Mucosa of descending colon (tissue), 3 donors: ENCODE measurements around the gene ZBTB25. TPM values are rescaled to one million over a fixed set of nuclear protein-coding genes. Genes with fewer than 3 reads are reported as not detected.
A peak's percentile ranks its signal among the peaks of the same experiment; 100 is the strongest.

Experiments
- ATAC-seq: fragments of 200-7000 bp; cut with Tn5 transposase; one replicate; pipeline ENCODE4 v1.9.1; 2020; ENCODE audit warnings: mild to moderate bottlenecking, moderate library complexity
- DNase-seq, 3 donors: peaks; one replicate each; pipeline ENCODE4 v3.0.0-alpha.2; 2020
- H3K36me3 ChIP-seq: fragments of 200-600 bp; one replicate; pipeline ENCODE4 v1.8.0; 2021; ENCODE audit warnings: low read depth, mild to moderate bottlenecking
- H3K4me1 ChIP-seq: fragments of 200-600 bp; one replicate; pipeline ENCODE4 v1.8.0; 2021; ENCODE audit warnings: low read depth, mild to moderate bottlenecking
- H3K4me3 ChIP-seq: fragments of 200-600 bp; one replicate; pipeline ENCODE4 v1.8.0; 2021; ENCODE audit warnings: mild to moderate bottlenecking
- H3K9me3 ChIP-seq: fragments of 200-600 bp; one replicate; pipeline ENCODE4 v1.8.0; 2021; ENCODE audit warnings: mild to moderate bottlenecking
- intact Hi-C, 2 donors: fragments of 100-400 bp; cut with DNase I in 1 of 2; cut with micrococcal nuclease in 1 of 2; formaldehyde crosslinking; loops; one replicate each; pipeline versions ENCODE4 v1.11.0 to v1.11.1; 2022; cut with DNase I, micrococcal nuclease
- total RNA-seq, 3 donors: library from RNA; stranded (reverse); fragmentation: NEBNext Ultra II Directional in 2 of 3; extraction: Animal tissue kit (Norgen Biotek cat#: 25700) in 2 of 3; gene quantifications; one replicate each; pipeline versions ENCODE4 v1.2.1 to v1.2.4, GENCODE V29; 2021 to 2023
- TF ChIP-seq, protein P1 (sequence below): fragments of 200-600 bp; IDR thresholded peaks from one replicate; pipeline ENCODE4 v1.8.0; 2022; ENCODE audit warnings: antibody characterized with exemption, mild to moderate bottlenecking
- donor health status: DM: no; HTN: no; CAD: no; lungs with moderate emphysema.
- donor health status: DM: no; HTN: no; CAD: no.
- donor health status: DM: no; HTN: yes; CAD: no.

Gene ZBTB25
- total RNA-seq, 3 donors from 2014 or later: 6.1 to 14.4 (median 7.2) TPM

GRCh38 chr14:64464651-64465050 lies 39.0 kb downstream of the ZBTB25 start:
- DNase-seq (peak in 1 of 3 donors; percentile 22), ATAC-seq (peak; percentile 42)
- peaks cover 15% of the 10 kb centered on the region for H3K4me1 ChIP-seq
- no peaks in the 10 kb centered on the region for H3K36me3 ChIP-seq
- peak overlapping the region; percentile 44 for H3K4me3 ChIP-seq
- intact Hi-C loops: no loop called here
- TF ChIP-seq, protein P1, sequence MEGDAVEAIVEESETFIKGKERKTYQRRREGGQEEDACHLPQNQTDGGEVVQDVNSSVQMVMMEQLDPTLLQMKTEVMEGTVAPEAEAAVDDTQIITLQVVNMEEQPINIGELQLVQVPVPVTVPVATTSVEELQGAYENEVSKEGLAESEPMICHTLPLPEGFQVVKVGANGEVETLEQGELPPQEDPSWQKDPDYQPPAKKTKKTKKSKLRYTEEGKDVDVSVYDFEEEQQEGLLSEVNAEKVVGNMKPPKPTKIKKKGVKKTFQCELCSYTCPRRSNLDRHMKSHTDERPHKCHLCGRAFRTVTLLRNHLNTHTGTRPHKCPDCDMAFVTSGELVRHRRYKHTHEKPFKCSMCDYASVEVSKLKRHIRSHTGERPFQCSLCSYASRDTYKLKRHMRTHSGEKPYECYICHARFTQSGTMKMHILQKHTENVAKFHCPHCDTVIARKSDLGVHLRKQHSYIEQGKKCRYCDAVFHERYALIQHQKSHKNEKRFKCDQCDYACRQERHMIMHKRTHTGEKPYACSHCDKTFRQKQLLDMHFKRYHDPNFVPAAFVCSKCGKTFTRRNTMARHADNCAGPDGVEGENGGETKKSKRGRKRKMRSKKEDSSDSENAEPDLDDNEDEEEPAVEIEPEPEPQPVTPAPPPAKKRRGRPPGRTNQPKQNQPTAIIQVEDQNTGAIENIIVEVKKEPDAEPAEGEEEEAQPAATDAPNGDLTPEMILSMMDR: no peak
- H3K9me3 ChIP-seq: no peaks in the 10 kb centered on the region

DNA sequence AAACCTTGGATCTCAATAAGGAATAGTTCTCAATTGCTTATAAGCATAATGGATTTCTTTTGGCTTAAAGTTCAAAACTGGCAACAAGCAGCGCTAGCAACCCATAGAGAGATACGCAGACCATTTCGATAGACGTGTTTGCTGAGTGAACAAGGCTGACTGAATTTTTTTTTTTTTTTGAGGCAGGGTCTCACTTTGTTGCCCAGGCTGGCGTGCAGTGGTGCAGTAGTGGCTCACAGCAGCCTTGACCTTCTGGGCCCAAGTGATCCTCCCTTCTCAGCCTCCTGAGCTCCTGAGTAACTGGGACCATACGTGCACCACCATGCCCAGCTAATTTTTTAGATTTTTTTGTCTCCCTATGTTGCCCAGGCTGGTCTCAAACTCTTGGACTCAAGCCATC lies 39.8 kb downstream of the ZBTB25 start:
- intact Hi-C loops: no loop called here
- no peak for DNase-seq
- no peak overlapping the region for H3K4me3 ChIP-seq
- no peaks in the 10 kb centered on the region for H3K36me3 ChIP-seq
- no peaks in the 10 kb centered on the region for H3K9me3 ChIP-seq
- ATAC-seq: no peak
- peaks cover 15% of the 10 kb centered on the region for H3K4me1 ChIP-seq
- TF ChIP-seq, protein P1: no peak

DNA sequence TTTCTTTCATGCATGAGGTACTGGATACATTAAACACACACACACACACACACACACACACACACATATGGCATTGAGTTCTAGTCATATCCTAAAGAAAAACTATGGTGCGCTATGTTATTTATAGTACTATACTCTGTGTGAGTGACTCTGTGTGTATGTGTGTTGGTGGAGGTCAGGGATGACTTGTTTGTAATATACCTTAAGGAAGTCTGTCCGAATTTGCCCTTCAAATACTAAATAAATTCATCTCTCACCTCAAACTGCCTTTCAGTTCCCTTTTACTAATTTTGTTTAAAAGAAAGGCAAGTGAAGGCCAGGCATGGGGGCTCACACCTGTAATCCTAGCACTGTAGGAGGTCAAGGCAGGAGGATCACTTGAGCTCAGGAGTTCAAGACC lies 40.4 kb downstream of the ZBTB25 start:
- no peaks in the 10 kb centered on the region for H3K9me3 ChIP-seq
- DNase-seq (no peak), ATAC-seq (no peak)
- H3K4me1 ChIP-seq: peaks cover 15% of the 10 kb centered on the region
- no peaks in the 10 kb centered on the region for H3K36me3 ChIP-seq
- TF ChIP-seq, protein P1: no peak
- no peak overlapping the region for H3K4me3 ChIP-seq
- intact Hi-C loops: no loop called here

GRCh38 chr14:64461221-64461620 lies 42.4 kb downstream of the ZBTB25 start:
- TF ChIP-seq, protein P1: no peak
- Histone ChIP-seq H3K36me3 (no peaks in the 10 kb centered on the region), H3K9me3 (no peaks in the 10 kb centered on the region), H3K4me1 (peaks cover 5% of the 10 kb centered on the region), H3K4me3 (no peak overlapping the region)
- no peak for DNase-seq
- ATAC-seq: no peak
- intact Hi-C loops: no loop called here

GRCh38 chr14:64459405-64460136 lies 44.1 kb downstream of the ZBTB25 start:
- ATAC-seq (peak; percentile 36), DNase-seq (no peak)
- Histone ChIP-seq H3K4me3 (no peak overlapping the region), H3K4me1 (no peaks in the 10 kb centered on the region), H3K9me3 (no peaks in the 10 kb centered on the region), H3K36me3 (no peaks in the 10 kb centered on the region)
- intact Hi-C loops: no loop called here
- TF ChIP-seq, protein P1: no peak
